Testis (tissue), 3 donors: ENCODE data around the gene ITGA8. TPM values are rescaled to one million over a fixed set of nuclear protein-coding genes. Genes with fewer than 3 reads are reported as not detected.

ENCODE experiments used
- DNase-seq: peaks from one replicate; pipeline ENCODE4 v3.0.0-alpha.2; 2019
- H3K27ac ChIP-seq, 2 donors: fragments of 200-600 bp; sonication (generic); one replicate each; pipeline ENCODE4 v1.5.1; 2019
- H3K27me3 ChIP-seq: fragments of 200-600 bp; sonication (generic); one replicate; pipeline ENCODE4 v1.5.1; 2019
- H3K36me3 ChIP-seq: fragments of 200-600 bp; sonication (generic); one replicate; pipeline ENCODE4 v1.5.1; 2017; ENCODE audit warnings: low read depth; ENCODE audit errors: missing control alignments
- H3K4me1 ChIP-seq: fragments of 200-600 bp; sonication (generic); one replicate; pipeline ENCODE4 v1.5.1; 2019
- H3K4me3 ChIP-seq, 2 donors: fragments of 200-600 bp; sonication (generic); one replicate each; pipeline ENCODE4 v1.5.1; 2017 to 2019
- H3K9me3 ChIP-seq: fragments of 200-600 bp; sonication (generic); one replicate; pipeline ENCODE4 v1.5.1; 2017
- POLR2A ChIP-seq: fragments of 450-650 bp; IDR thresholded peaks from one replicate; pipeline ENCODE4 v1.6.1; 2017; ENCODE audit warnings: antibody characterized with exemption, mild to moderate bottlenecking, moderate library complexity
- WGBS, 2 donors: methylation state at CpG; one replicate each; pipeline ENCODE4 v1.1.5; 2018; 5-methylcytosine and 5-hydroxymethylcytosine counted together
- intact Hi-C: fragments of 100-400 bp; cut with DNase I; formaldehyde crosslinking; loops from one replicate; pipeline ENCODE4 v1.15.1; 2023; ENCODE audit warnings: low total_unique reads
- polyA plus RNA-seq: library from polyadenylated mRNA; stranded (reverse); fragments of 350-450 nt; fragmentation: Illumina TruSeq; extraction: RNeasy Lipid Tissue Mini Kit (QIAGEN cat#74804); gene quantifications from one replicate; pipeline ENCODE4 v1.2.3, GENCODE V29; 2014; ENCODE audit warnings: low read depth, low replicate concordance; ENCODE audit not compliant: insufficient read depth
- total RNA-seq, 2 donors: library from RNA; depleted of rRNA; stranded (reverse); fragments of >200 nt; gene quantifications; one replicate each; pipeline ENCODE4 v1.2.3, GENCODE V29; 2016
- TF ChIP-seq, protein P1 (sequence below), 3 experiments: fragments of 450-650 bp in 2 of 3; fragments of 200-600 bp in 1 of 3; sonication (generic) in 1 of 3; IDR thresholded peaks; one replicate each; pipeline ENCODE4 v1.5.1; 2016 to 2019; ENCODE audit warnings: antibody characterized with exemption in 3 of 3, mild to moderate bottlenecking in 2 of 3, moderate library complexity in 1 of 3

ITGA8 gene
- total and polyA plus RNA-seq, 3 donors from 2014 or later = 0.68 to 6.9 (median 0.79) TPM

DNA sequence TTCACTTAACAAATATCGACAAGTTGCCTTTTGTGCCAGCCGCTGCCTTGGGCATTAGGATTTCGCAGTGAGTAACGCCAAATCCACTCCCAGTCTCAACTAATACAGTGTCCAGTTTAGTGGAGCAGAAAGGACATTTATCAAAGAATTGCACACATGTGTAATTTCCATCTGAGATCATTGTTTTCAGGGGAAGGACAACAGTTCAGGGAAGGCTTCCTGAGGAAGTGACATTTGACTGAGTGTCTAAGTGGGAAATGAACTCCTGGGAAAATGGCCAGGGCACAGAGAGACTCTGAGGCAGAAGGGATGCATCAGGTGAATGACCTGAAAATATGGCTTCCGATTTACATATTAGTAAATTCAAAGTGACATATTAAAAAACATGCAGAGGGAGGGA lies 89.4 kb downstream of the ITGA8 start:
- no peak for DNase-seq
- no peaks in the 10 kb centered on the region for H3K4me1 ChIP-seq
- H3K27ac ChIP-seq = no peak overlapping the region
- H3K9me3 ChIP-seq = no peaks in the 10 kb centered on the region
- no peak overlapping the region for H3K4me3 ChIP-seq
- TF ChIP-seq, protein P1, sequence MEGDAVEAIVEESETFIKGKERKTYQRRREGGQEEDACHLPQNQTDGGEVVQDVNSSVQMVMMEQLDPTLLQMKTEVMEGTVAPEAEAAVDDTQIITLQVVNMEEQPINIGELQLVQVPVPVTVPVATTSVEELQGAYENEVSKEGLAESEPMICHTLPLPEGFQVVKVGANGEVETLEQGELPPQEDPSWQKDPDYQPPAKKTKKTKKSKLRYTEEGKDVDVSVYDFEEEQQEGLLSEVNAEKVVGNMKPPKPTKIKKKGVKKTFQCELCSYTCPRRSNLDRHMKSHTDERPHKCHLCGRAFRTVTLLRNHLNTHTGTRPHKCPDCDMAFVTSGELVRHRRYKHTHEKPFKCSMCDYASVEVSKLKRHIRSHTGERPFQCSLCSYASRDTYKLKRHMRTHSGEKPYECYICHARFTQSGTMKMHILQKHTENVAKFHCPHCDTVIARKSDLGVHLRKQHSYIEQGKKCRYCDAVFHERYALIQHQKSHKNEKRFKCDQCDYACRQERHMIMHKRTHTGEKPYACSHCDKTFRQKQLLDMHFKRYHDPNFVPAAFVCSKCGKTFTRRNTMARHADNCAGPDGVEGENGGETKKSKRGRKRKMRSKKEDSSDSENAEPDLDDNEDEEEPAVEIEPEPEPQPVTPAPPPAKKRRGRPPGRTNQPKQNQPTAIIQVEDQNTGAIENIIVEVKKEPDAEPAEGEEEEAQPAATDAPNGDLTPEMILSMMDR (IDR thresholded peaks at IDR 0.05) = no peak
- TF ChIP-seq POLR2A = no peak
- intact Hi-C loops = no loop called here
- H3K36me3 ChIP-seq = no peaks in the 10 kb centered on the region
- no peaks in the 10 kb centered on the region for H3K27me3 ChIP-seq
- 91 to 97% methylated on average over 5 of the region's 5 CpGs for WGBS, 2 donors

DNA sequence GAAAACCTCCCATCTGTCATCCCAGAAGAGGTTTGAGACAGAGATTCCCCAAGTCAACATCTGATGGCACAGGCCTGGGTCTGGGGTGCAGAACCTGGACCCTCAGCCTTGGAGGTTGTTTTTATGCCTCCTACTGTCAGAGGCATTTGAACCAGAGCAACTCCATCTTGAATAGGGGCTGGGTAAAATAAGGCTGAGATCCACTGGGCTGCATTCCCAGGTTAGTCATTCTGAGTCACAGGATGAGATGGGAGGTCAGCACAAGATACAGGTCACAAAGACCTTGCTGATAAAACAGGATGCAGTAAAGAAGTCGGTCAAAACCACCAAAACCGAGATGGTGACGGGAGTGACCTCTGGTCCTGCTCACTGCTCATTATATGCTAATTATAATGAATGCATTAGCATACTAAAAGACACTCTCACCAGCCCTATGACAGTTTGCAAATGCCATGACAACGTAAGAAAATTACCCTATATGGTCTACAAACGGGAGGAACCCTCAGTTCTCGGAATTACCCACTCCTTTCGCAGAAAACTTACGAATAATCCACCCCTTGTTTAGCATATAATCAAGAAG lies 92.0 kb downstream of the ITGA8 start:
- WGBS, 2 donors = 81 to 84% methylated on average over 8 of the region's 8 CpGs
- Histone ChIP-seq H3K4me3 (no peak overlapping the region), H3K36me3 (no peaks in the 10 kb centered on the region), H3K4me1 (no peaks in the 10 kb centered on the region), H3K27me3 (no peaks in the 10 kb centered on the region), H3K9me3 (no peaks in the 10 kb centered on the region), H3K27ac (no peak overlapping the region)
- TF ChIP-seq POLR2A = no peak
- TF ChIP-seq, protein P1 (IDR thresholded peaks at IDR 0.05) = no peak
- no peak for DNase-seq
- intact Hi-C loops = no loop called here

DNA sequence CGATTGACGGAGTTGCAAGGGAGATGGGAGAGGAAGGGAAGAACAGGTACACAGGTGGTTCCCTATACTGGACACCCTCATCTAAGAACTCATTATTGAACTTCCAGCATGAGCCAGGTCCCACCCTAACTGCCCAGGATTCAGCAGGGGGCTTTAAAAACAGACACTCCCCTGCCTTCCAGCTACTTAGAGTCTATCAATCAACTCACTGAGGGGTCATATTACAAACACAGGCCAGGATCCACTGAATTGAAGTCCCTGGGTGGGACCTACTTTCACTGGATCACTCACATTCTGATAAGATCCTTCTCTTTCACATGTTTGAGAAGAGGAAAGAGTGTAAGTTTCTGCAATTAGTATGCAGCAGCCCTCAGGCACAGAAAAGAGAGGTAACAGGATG lies 92.8 kb downstream of the ITGA8 start:
- 94 to 100% methylated on average over 2 of the region's 2 CpGs for WGBS, 2 donors
- TF ChIP-seq POLR2A = no peak
- TF ChIP-seq, protein P1 (IDR thresholded peaks at IDR 0.05) = no peak
- Histone ChIP-seq H3K4me3 (no peak overlapping the region), H3K27me3 (no peaks in the 10 kb centered on the region), H3K36me3 (no peaks in the 10 kb centered on the region), H3K27ac (no peak overlapping the region), H3K4me1 (no peaks in the 10 kb centered on the region), H3K9me3 (no peaks in the 10 kb centered on the region)
- intact Hi-C loops = no loop called here
- no peak for DNase-seq

DNA sequence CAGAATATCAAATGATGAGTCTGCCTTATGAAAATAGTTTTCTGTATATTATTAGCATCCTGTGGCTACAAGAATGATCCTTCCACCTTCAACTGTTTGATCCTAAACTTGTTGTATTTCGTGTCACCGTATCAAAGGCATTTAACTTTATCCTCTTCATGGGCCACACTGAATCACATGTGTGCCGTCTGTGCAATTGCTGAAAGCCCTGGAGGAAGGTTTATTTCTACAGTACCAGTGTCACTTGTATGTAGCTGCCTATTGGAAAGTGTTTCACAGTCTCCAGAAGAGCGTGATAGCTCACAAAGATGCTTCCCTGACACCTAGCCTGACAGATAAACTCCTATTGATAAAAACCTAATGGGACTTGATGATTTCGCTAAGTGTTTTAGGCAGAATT lies 94.5 kb downstream of the ITGA8 start:
- no peak overlapping the region for H3K27ac ChIP-seq

More for the DNA sequence above, 94.5 kb downstream of the ITGA8 start:
- 67 to 74% methylated on average over 5 of the region's 5 CpGs for WGBS, 2 donors
- intact Hi-C loops = no loop called here
- Histone ChIP-seq H3K4me1 (no peaks in the 10 kb centered on the region), H3K27me3 (no peaks in the 10 kb centered on the region), H3K4me3 (no peak overlapping the region), H3K36me3 (no peaks in the 10 kb centered on the region), H3K9me3 (no peaks in the 10 kb centered on the region)
- no peak for DNase-seq
- TF ChIP-seq, protein P1 (IDR thresholded peaks at IDR 0.05) = no peak
- TF ChIP-seq POLR2A = no peak
